NCI-H524 treated with DMSO at 0.1 percent for 48 hours (cell line): ENCODE results near the gene TBC1D10A.
"Not testable (repeated sequence)": the region's sequence is repeated elsewhere in the genome, so short reads cannot be mapped to it uniquely, and the experiment has no call there.

Experiments used
- DNase-seq: peaks from one replicate; lab custom pipeline; 2025; lab: John Stamatoyannopoulos, UW

Gene TBC1D10A

GRCh38 chr22:30347255-30347892 is 20.6 kb upstream of the TBC1D10A start:
- no peak for DNase-seq

DNA sequence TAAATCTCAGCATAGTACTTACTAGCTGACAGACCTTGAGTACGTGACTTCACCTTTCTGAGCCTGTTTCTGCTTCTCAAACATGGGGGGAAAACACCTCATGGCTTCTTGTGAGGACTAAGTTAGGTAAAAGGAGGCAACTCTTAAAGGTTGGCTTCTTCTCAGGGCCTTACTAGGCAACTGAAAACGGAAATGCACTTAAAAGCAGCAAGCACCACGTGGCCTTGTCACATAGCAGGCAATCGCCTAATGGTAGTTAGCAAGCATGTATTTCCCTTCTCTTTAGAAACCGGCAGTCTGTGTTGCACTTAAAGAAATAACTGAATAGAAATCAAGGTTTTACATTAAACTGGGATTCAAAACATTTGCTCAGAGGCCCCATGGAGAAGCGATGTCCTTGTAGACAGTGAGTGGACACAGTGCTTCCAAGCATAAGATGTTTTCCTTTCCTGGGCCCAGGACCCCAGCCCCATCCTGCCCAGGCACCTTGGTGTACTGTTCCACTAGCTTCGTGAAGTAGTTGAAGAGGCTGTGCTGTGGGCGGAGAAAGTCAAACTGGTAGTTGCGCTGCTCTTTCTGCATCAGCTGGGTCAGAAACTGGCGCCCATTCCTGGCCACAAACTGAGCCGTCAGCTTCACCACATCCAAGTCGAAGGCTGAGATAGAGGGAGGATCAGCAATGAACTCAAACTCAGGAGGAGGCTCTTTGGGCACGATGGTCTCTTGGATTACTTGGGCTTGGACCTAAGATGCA is 17.9 kb upstream of the TBC1D10A start:
- no peak for DNase-seq

DNA sequence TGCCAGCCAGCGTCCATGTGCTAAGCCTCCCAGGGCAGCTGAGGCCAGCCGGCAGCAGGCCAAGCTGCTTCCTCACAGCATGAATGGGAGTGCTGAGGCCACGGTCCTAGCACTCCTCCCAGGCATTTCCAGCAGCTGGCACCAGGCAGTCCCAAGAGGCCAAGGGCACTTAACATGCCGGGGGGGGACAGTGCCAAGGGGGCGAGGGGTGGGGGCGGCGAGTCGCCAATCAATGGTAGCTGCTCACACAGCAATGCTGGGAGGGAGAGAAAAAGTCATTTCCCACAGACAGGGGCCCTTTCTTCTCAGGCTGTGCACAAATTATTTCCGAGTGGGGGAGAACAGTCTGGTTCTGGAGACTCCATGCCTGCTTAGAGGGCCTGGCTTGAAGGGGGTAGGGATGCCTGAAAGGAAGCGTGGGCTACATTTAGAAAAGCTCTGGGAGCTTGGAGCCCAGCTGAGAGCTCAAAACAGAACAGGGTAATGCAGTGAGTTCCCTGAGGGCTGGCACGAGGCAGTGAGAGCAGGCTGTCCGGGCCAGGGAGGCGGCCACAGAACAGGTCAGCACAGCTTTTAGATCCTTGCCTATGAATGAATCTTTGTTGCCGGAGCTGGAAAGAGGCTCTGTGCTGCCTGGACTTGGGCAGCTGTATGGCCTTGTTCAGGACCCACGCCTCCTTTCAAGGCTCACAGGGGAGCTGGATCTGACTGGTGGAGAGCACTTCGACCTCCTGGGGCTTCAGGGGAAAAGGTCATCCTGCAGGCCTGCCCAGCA is 14.4 kb upstream of the TBC1D10A start:
- no peak for DNase-seq

GRCh38 chr22:30338802-30339201 is 12.1 kb upstream of the TBC1D10A start:
- no peak for DNase-seq

GRCh38 chr22:30338341-30338740 is 11.6 kb upstream of the TBC1D10A start:
- DNase-seq: not testable (repeated sequence)

DNA sequence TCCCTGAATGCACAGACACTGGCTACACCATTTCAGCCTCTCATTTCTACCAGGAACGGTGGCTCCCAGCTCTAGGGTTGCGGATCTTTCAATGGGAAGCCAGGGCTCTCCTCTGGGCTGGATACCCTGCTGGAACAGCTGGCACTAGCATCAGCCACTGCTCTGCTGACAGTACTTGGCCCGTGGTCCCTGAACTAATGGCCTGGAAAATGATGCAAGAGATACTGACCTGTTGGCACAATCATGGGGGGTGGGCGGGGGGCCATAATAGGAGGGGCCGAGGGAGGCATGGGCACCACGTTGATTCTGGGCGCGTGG is 10.7 kb upstream of the TBC1D10A start:
- no peak for DNase-seq

DNA sequence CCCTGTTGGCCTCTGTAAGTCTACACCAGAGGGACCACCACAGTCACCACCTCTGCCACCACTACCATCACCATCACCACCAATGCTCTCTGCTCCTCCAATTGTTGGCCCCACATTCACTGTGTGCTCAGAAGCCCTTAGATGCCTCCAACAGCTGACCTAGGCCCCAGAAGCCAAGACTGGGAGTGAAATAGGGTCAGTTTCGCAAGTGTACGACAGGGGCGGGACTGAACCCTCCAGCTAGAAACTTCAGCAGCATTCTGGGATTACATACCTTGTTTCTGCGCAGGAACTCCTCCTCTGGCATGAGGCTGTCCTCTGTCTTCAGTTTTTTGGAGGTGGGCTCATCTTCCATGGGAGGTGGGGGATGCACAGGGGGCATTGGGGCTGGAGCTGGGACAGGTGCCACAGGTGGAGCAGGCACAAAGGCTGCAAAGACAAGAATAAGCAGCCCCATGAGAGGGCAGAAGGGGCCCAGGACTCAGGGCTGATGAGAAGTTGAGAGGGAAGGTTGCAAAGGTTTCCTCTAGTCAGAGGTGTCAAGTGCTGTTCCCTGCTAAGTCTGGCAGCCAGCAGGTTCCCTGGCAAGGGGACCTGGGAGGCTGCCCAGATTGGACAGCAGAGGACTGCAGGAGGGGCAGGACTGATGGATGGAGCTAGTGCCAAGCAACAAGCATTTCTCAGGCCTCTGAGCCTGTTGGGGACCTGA is 10.2 kb upstream of the TBC1D10A start:
- no peak for DNase-seq

DNA sequence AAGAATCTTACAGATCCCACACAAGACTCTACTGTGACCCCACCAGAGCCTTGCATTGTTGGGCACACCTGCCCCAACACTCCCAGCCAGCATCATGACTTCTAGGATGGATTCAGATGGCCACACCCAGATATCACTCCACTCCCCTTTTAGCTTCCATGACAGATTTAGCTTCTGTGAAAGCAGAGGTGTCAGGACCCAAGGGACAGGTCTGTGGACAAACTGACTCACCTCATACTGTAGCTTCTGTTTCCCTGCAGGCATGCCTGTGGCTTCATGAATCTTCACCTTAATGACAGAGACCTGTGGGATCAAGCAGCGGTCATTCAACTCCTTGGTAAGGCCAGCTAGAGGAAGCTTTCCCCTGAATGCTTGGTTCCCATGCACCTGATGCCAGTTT is 8.5 kb upstream of the TBC1D10A start:
- no peak for DNase-seq

DNA sequence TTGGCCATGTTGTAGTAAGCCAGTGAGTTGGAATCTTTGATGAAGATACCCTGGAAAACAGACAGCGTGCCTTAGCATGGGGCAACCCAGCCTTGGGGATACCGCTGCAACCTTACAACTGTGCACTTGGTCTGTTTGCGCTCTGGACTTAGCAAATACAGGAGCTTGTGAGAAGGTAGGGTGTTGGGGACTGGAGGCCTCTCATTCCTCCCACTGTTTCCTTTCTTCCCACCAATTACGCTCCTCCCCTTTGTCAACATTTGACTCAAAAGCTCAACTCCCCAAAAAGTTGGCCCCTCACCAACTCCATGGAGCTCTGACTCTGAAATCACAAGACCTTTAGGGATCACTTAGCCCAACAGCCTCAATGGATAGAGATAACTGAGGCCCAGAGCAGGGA is 7.9 kb upstream of the TBC1D10A start:
- DNase-seq: no peak

GRCh38 chr22:30333707-30334087 is 7.0 kb upstream of the TBC1D10A start:
- no peak for DNase-seq

- no peak for DNase-seq
Observed at GRCh38 chr22:30332994-30333706, 6.4 kb upstream of the TBC1D10A start.

DNA sequence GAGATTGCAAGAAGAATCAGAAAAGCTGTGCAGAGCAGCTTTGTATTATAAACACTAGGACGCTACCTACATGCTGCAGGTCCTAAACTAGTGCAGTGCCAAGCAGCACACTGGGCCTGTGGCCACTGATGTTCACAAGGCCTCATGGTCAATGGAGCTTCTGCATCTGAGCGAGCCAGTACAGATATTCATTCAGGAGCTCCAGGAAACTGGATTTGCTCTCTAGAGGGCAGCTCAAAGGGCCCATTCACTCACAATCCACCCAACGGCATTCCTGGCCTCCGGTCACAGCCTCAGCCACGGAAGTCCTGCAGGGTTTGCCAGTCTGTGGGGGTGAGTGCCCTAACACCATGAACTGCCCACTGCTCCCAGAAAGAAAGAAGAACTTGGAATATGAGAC is 5.8 kb upstream of the TBC1D10A start:
- no peak for DNase-seq

DNA sequence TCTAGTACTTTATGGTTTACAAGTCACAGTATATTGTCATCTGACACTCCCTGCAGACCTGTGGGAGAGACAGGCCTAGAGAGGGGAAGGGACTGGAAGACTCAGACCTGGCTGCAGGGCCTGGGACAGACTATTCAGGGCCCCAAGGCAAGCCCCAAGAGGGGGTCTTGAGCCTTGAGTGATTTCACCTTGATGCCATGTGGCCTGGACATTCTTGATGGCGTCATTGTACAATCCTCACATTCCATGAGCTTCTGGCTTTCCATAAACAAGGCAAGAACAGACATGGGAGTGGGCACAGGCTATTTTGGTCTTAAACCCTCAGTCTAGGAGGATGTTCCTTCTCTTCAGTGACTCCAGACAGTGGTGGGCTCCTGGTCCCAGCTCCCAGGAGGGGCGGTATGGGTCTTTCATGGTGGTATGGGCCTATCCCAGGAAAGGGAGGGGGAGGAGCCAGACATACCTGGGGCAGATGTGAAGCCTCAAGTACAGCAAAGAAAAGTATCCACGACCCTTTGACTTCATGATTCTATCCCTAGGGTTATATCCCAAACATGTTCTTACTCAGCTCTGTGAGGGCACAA is 1.8 kb upstream of the TBC1D10A start:
- no peak for DNase-seq

GRCh38 chr22:30327864-30328345 is 1.2 kb upstream of the TBC1D10A start:
- DNase-seq: no peak

- DNase-seq: no peak
Observed at GRCh38 chr22:30326255-30326705, 461 bp downstream of the TBC1D10A start.

GRCh38 chr22:30325724-30326254 is 952 bp downstream of the TBC1D10A start:
- DNase-seq: no peak

- DNase-seq: no peak
Observed at GRCh38 chr22:30325065-30325720, 1.5 kb downstream of the TBC1D10A start.

DNA sequence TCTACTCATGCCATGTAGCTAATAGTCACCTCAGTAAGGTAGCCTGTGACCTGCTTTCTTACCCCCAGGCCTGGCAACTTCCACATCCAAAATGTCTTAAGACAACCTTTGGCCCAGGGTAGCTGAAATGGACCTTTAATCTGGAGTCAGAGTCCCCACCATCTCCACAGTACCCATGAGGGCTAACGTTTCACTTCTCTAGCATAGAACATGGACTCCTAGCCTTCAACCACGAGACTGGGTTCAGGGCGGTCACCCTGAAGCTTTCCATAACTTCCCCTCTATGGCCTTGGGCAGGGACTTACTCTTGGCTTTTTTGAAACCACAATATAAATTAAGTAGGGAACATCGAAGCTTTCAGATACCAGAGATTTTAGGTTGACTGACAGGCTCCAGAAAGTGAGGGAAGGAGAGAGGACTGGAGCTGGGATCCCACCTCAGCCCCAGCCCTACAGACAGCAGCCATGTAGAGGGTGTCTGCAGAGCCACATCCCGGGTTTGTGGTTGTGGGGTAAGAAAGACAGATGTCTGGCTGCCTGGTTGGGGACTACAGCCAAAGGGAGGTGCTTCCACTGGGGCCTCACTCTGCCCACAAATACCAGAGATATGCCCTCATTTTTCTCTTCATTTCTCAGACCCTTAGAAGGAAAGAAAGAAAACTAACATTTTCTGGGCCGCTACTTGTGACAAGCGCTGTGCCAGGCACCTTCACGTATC is 2.6 kb downstream of the TBC1D10A start:
- DNase-seq: no peak

GRCh38 chr22:30323246-30323645 is 3.5 kb downstream of the TBC1D10A start:
- no peak for DNase-seq

DNA sequence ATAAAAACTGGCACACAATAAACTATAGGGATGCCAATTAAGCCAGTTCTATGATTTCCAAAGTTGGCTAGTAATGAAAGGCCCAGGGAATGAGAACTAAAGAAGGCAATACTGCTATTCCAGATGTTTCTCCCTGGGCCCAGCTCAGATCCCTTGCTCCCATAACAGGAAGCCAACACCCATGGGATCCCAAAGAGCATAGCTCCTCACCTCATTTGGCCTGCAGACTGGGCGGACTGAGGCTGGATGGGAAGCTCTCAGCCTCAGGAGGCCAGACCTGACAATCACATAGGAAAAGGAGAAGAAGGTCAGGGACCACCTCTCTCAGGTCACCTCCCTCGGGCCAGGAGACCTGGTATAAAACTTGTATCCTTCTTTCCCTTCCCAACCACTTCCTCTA is 5.3 kb downstream of the TBC1D10A start:
- DNase-seq: no peak
